Stomach smooth muscle (tissue), 2 donors: ENCODE measurements around the gene TPMT.
A peak's percentile ranks its signal among the peaks of the same experiment; 100 is the strongest.
"Not testable (repeated sequence)": the region's sequence is repeated elsewhere in the genome, so short reads cannot be mapped to it uniquely, and the experiment has no call there.

Source experiments
- H3K27ac ChIP-seq: one replicate; pipeline ENCODE4 v1.7.0; 2013; ENCODE audit warnings: mild to moderate bottlenecking, low read length, inconsistent platforms
- H3K27me3 ChIP-seq, 2 donors: one replicate each; pipeline ENCODE4 v1.7.0; 2013; ENCODE audit warnings: low read length in 2 of 2; ENCODE audit not compliant: insufficient read depth in 2 of 2, control insufficient read depth in 1 of 2
- H3K36me3 ChIP-seq, 2 donors: one replicate each; pipeline ENCODE4 v1.7.0; 2013; ENCODE audit warnings: low read length in 2 of 2; ENCODE audit not compliant: control insufficient read depth in 2 of 2, insufficient read depth in 2 of 2
- H3K4me1 ChIP-seq: one replicate; pipeline ENCODE4 v1.7.0; 2013; ENCODE audit warnings: low read length; ENCODE audit not compliant: control insufficient read depth, insufficient read depth
- H3K4me3 ChIP-seq, 2 donors: one replicate each; pipeline ENCODE4 v1.7.0; 2013; ENCODE audit warnings: low read length in 2 of 2
- H3K9ac ChIP-seq, 2 donors: one replicate each; pipeline ENCODE4 v1.7.0; 2013; ENCODE audit warnings: low read length in 2 of 2, mild to moderate bottlenecking in 1 of 2
- H3K9me3 ChIP-seq, 2 donors: one replicate each; pipeline ENCODE4 v1.7.0; 2013; ENCODE audit warnings: low read length in 2 of 2; ENCODE audit not compliant: control insufficient read depth in 2 of 2
- donor health status: healthy.
- donor health status: Pancreatic carcinoma.

Gene TPMT

GRCh38 chr6:18160911-18161310, 6.0 kb upstream of the TPMT start:
- no peaks in the 10 kb centered on the region for H3K9me3 ChIP-seq
- no peak overlapping the region for H3K4me3 ChIP-seq
- H3K36me3 ChIP-seq = peaks cover 7 to 28% of the 10 kb centered on the region in 2 donors
- H3K4me1 ChIP-seq = peaks cover 4% of the 10 kb centered on the region
- no peak overlapping the region for H3K27ac ChIP-seq
- H3K27me3 ChIP-seq = no peaks in the 10 kb centered on the region
- H3K9ac ChIP-seq = no peak overlapping the region

GRCh38 chr6:18155864-18156421, 1.1 kb upstream of the TPMT start:
- Histone ChIP-seq H3K27me3 (no peaks in the 10 kb centered on the region), H3K4me1 (peaks cover 12% of the 10 kb centered on the region)

GRCh38 chr6:18155150-18155863, 430 bp upstream of the TPMT start, which contains the start of gene KDM1B:
Gene KDM1B (plus strand): TSS chr6:18155422. CDS start chr6:18159896, 4,474 bp downstream.
- Histone ChIP-seq H3K9ac (peak within 1 kb of the TSS; percentile 78 to 95), H3K27me3 (no peaks in the 10 kb centered on the region), H3K4me1 (peaks cover 12% of the 10 kb centered on the region), H3K4me3 (peak within 1 kb of the TSS; percentile 87 to 92), H3K9me3 (no peaks in the 10 kb centered on the region), H3K27ac (peak within 1 kb of the TSS; percentile 60), H3K36me3 (peaks cover 0 to 4% of the 10 kb centered on the region in 2 donors)

More at GRCh38 chr6:18155864-18156421, 1.1 kb upstream of the TPMT start:
- Histone ChIP-seq H3K9ac (peak overlapping the region; percentile 72 to 78), H3K4me3 (peak overlapping the region; percentile 85 to 90), H3K27ac (peak overlapping the region; percentile 58), H3K9me3 (no peaks in the 10 kb centered on the region), H3K36me3 (peaks cover 0 to 5% of the 10 kb centered on the region in 2 donors)

- Histone ChIP-seq H3K27ac (no peak overlapping the region), H3K36me3 (peaks cover 0 to 3% of the 10 kb centered on the region in 2 donors), H3K9me3 (no peaks in the 10 kb centered on the region), H3K4me3 (no peak overlapping the region), H3K9ac (no peak overlapping the region), H3K27me3 (no peaks in the 10 kb centered on the region), H3K4me1 (peaks cover 12% of the 10 kb centered on the region)
Observed at GRCh38 chr6:18153311-18153703, 1.6 kb downstream of the TPMT start.

- Histone ChIP-seq H3K27me3 (no peaks in the 10 kb centered on the region), H3K36me3 (peaks cover 0 to 3% of the 10 kb centered on the region in 2 donors), H3K27ac (no peak overlapping the region), H3K9me3 (no peaks in the 10 kb centered on the region), H3K4me1 (peaks cover 12% of the 10 kb centered on the region), H3K4me3 (no peak overlapping the region), H3K9ac (no peak overlapping the region)
Observed at GRCh38 chr6:18151801-18152200, 3.1 kb downstream of the TPMT start.

GRCh38 chr6:18151391-18151790, 3.5 kb downstream of the TPMT start:
- H3K9ac ChIP-seq, H3K4me3 ChIP-seq, H3K27ac ChIP-seq: not testable (repeated sequence)

GRCh38 chr6:18148304-18149025, 6.4 kb downstream of the TPMT start:
- Histone ChIP-seq H3K4me3 (no peak overlapping the region), H3K9me3 (no peaks in the 10 kb centered on the region), H3K27ac (no peak overlapping the region), H3K4me1 (no peaks in the 10 kb centered on the region), H3K36me3 (peaks cover 3% of the 10 kb centered on the region in 2 donors), H3K9ac (no peak overlapping the region), H3K27me3 (no peaks in the 10 kb centered on the region)

More at GRCh38 chr6:18151391-18151790, 3.5 kb downstream of the TPMT start:
- peaks cover 12% of the 10 kb centered on the region for H3K4me1 ChIP-seq
- not testable (repeated sequence) for H3K36me3 ChIP-seq, H3K9me3 ChIP-seq, H3K27me3 ChIP-seq

GRCh38 chr6:18147616-18148015, 7.3 kb downstream of the TPMT start:
- H3K27ac ChIP-seq = no peak overlapping the region
- no peak overlapping the region for H3K9ac ChIP-seq
- no peaks in the 10 kb centered on the region for H3K27me3 ChIP-seq
- H3K4me3 ChIP-seq = no peak overlapping the region
- H3K4me1 ChIP-seq = no peaks in the 10 kb centered on the region
- peaks cover 3 to 9% of the 10 kb centered on the region in 2 donors for H3K36me3 ChIP-seq
- no peaks in the 10 kb centered on the region for H3K9me3 ChIP-seq

GRCh38 chr6:18147160-18147559, 7.7 kb downstream of the TPMT start:
- Histone ChIP-seq H3K36me3 (peaks cover 5 to 12% of the 10 kb centered on the region in 2 donors), H3K27me3 (no peaks in the 10 kb centered on the region), H3K9me3 (no peaks in the 10 kb centered on the region), H3K4me3 (no peak overlapping the region), H3K4me1 (no peaks in the 10 kb centered on the region), H3K9ac (no peak overlapping the region), H3K27ac (no peak overlapping the region)

GRCh38 chr6:18142591-18142861, 12.4 kb downstream of the TPMT start:
- Histone ChIP-seq H3K9me3 (no peaks in the 10 kb centered on the region), H3K9ac (no peak overlapping the region), H3K4me1 (no peaks in the 10 kb centered on the region), H3K27me3 (no peaks in the 10 kb centered on the region), H3K27ac (no peak overlapping the region), H3K36me3 (peaks cover 13 to 18% of the 10 kb centered on the region in 2 donors), H3K4me3 (no peak overlapping the region)
